Right renal pelvis (tissue), 4 donors: ENCODE data around the gene S100A8. TPM values are rescaled to one million over a fixed set of nuclear protein-coding genes. Genes with fewer than 3 reads are reported as not detected.
"Not testable (repeated sequence)": the region's sequence is repeated elsewhere in the genome, so short reads cannot be mapped to it uniquely, and the experiment has no call there.

Experiments
- DNase-seq, 4 donors: peaks; one replicate each; pipeline ENCODE4 v3.0.0-alpha.2; 2013; ENCODE audit warnings: low read depth in 4 of 4, low spot score in 3 of 4, missing footprints in 1 of 4
- polyA plus RNA-seq, 4 donors: library from polyadenylated mRNA; unstranded; fragments of 120-200 nt; gene quantifications; one replicate each; pipeline ENCODE4 v1.2.1, GENCODE V29; 2013; ENCODE audit not compliant: insufficient read length in 4 of 4

S100A8 gene
- polyA plus RNA-seq, 4 donors: 4.5 to 15.2 (median 10.9) TPM

DNA sequence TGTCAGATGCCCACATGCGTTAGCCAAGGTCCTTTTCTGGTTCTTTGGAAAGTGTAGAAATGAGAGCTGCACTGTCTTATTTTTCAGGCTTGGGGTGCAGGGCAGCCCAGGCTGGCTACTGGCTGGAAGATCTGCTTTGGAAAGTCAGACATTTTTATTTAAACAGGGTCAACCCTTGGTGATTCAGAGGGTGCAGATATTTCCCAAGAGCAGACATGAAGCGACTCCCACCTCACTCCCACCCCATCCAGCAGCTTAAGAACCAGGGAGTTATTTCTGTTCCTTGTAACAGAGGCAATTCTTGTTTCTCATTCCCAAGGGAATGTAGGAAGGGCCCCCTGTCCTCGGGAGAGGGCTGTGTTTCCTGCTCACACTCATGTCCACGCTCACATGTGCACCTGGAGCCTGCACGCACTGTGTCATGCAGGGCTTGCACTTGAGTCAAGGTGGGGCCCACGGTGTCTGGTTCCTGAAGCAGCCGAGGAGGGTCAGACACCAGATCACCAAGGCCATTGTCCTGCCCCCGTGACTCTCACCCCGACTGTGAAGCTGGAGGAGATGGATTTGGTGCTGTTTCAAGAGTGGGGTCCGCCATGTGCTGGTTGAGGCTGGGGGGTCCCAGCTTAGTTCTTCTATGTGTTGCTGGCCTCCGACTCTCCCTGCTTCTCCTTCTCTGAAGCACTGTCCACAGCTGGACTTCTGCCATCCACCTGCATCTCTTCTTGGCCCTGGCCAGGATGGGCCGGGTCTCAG lies 26.4 kb upstream of the S100A8 start:
- DNase-seq: no peak

DNA sequence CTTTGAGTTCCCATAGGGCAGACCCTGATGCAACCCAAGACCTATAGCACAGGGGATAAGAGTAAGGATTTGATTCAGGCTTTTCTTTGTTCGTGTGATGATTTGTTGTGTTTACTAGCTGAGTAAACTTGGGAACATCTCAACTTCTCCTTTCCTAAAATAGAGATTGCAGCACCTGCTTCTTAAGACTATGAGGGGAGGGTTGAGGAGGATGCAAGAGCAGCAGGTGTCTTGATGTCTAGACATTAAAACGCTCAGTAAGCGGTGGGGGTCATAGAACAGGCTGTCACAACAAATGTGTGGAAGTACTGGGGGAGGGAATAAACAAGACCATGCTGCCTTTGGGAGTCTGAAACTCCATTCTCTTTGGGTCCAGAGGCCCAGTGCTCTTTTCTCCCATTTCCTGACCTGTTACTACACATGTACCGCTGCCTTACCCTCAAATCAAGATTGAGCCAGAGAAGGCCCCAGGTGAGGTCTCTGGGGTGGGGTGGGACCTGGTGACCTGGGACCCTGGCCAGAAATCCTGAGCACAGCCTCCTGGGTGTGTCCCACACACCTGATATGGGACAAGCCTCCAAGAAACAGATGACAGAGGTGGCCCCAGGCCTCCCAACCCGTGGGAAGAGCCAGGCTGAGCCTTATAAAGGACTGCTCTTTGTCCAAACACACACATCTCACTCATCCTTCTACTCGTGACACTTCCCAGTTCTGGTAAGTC lies 25.1 kb upstream of the S100A8 start, which contains the start of gene S100A7A:
Gene S100A7A (plus strand): TSS at position 671 of the 721 bp plus-strand sequence. CDS start 1,563 bp downstream, outside the sequence.
- no peak for DNase-seq

DNA sequence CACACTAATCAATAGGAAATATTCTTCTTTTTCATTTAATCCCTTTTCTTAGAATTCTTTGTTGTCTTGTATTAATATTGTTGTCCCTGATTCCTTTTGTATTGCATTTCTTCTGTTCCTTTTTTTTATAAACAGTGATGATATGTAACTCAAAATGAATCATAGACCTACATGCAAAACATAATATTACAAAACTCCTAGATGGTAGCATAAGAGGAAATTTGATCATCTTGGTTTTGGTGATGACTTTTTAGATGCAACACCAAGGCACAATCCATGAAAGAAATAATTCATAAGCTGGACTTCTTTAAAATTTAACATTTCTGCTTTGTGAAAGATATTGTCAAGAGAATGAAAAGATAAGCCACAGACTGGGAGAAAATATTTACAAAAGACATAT lies 23.1 kb upstream of the S100A8 start:
- DNase-seq: not testable (repeated sequence)

DNA sequence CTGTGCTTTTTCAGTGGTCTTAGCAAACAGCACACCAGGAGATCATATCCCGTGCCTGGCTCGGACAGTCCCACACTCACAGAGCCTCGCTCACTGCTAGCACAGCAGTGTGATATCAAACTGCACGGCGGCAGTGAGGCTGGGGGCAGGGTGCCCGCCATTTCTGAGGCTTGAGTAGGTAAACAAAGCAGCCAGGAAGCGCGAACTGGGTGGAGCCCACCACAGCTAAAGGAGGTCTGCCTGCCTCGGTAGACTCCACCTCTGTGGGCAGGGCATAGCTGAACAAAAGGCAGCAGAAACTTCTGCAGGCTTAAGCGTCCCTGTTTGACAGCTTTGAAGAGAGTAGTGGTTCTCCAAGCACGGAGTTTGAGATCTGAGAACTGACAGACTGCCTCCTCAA lies 16.4 kb upstream of the S100A8 start:
- DNase-seq: not testable (repeated sequence)

DNA sequence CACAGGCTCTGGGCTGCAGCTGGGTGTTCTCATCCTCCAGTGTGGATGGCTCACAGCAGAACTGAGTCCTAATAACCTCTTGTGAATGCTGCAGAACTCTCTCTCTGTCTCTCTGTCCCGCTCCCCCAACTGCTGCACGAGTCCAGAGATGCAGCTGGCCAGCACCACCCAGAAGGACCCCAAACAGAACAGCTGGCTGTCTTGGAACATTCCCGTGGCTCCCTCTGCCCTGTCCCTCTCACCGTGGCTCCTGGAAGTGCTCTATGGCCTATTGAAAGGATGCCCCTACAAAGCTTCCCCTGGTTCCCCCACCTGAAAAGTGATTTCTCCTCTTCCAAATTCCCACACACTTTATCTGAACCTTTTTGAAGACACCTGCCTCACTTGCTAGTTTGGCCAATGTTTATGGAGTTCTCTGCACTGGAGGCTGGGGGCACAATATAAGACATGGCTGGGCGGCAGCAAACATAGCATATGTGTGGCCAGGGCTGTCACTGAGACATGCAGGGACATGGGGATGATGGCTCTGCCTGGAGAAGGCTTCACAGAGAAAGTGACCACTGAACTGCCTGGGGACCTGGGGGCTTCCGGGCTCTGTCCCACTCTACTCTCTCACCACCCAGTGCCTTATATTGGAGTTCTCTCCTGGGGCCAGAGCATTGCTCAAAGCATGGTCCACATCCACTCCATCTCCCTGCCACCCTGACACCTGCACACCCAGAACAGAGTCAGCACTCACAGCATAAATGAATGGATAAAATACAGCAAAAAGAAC lies 15.1 kb upstream of the S100A8 start:
- DNase-seq: not testable (repeated sequence)

DNA sequence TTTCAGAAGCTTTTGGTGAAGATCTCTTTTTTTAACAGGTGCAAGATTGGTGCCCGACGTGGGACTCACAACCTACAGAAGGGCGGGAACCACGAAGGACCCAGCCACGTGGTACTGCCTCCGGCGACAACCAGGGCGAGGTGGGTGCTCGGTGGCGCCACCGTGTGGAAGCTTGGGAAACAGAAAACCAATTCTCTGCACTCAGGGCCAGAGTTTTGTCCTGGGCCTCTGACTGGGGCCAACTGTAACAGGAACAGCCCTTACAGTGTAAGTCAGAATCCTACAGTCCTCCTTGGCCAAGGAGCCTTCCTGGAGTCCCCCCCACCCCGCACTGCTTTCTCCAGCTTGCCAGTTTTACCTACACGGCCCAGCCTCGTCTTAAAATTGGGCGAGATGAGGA lies 13.9 kb upstream of the S100A8 start:
- no peak for DNase-seq

DNA sequence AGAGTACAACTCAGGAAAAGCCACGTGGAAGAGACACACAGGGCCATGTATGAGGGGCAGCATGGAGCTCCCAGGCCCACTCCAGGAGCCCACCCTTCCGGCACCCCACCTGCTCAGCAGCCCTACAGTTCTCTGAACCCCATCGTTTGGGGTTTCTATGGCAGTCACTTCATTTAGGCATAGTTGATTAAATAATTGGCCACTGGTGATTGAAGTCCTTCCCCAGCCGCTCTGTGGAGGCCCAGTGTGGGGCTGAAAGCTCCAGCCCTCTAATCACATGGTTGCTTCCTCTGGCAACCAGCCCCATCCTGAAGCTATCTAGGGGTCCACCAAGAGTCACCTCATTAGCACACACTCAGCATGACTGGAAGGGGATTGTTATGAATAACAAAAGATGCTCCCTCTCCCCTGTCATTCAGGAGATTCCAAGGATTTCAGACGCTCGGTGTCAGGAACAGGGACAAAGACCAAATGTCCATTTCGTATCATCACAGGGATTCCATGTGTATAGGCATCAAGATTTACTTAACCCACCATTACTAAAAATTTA lies 13.3 kb upstream of the S100A8 start:
- no peak for DNase-seq

DNA sequence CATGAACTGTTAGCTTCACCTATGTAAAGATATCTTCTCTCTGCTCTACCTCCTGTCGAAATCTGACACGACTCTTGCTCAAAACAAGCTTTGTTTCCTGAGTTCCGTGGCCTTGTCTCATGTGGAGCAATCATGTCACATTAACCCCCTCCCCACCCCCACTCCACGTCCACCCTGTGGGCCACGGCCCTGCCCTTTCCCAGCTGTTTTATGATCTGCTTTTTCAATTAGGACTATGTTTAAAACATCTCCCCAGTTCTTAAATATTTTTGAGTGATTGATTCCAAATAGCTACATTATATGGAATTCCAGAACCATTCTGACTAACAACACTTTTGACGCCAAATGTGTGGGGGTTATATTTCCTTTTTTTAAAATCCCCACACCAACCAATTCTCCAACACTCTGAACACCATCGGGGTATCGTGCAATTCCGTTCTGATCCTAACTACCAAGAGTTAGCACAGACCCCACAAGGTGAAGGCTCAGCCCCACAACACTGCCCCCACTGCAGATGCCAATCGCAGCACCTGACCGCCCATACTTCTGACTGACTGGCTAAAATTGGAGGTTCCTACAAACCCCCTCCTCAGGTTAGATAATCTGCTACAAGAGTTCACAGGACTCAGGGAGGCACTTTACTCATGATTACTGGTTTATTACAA lies 12.7 kb upstream of the S100A8 start:
- DNase-seq: no peak

DNA sequence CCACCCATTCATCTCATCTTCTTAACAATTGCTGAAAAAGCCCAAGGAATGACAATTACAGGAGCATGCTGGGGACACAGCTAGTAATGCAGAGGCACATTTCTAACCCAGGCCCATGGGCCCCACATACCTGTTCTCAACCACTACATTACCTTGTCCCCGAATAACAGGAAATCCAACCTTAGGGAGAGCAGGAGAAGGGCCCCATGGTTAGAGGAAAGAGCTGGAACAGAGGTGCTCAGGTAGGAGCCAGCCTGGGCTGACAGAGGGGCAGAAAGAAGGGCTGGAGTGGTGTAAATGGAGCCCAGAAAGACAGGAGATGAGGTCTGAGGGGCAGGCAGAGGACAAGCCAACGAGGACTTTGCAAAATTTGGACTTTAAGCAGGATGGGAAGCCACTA lies 11.4 kb upstream of the S100A8 start:
- DNase-seq: no peak

DNA sequence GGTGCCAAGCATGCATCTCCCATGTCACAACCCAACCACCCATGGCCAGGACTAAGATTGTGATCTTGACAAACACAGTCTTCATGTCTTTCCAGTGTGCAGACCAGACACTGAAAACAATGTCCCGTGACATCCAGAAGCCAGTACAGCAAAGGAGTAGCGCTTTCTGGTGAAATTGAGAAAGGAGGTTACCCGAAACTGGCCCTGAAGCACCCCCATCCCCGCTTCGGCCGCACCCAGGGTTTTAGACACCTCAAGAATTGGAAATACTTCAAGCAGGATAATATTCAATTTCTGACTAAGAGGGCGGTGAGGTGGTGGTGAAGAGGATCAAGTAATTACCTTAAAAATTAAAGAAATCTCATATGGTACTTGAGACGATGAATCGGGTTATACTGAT lies 10.6 kb upstream of the S100A8 start:
- no peak for DNase-seq

DNA sequence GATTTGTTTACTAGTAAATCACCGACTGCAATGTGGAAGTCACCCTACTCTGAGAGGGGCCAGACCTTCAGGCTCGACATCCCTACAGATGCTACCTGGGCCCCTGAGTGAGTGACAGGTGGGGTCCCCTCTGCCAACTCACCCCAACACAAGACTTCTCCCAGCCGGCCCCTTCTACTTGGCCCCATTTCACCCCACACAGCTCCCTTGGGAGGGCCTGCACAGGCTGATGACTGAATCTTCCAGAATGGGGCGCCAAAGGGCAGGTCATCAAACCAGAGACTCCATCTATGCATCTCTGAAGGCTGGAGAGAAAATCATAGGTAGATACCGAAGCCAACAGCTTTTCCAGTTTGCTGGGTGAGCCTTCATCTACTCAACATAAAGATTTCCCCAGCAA lies 9.4 kb upstream of the S100A8 start:
- DNase-seq: no peak

DNA sequence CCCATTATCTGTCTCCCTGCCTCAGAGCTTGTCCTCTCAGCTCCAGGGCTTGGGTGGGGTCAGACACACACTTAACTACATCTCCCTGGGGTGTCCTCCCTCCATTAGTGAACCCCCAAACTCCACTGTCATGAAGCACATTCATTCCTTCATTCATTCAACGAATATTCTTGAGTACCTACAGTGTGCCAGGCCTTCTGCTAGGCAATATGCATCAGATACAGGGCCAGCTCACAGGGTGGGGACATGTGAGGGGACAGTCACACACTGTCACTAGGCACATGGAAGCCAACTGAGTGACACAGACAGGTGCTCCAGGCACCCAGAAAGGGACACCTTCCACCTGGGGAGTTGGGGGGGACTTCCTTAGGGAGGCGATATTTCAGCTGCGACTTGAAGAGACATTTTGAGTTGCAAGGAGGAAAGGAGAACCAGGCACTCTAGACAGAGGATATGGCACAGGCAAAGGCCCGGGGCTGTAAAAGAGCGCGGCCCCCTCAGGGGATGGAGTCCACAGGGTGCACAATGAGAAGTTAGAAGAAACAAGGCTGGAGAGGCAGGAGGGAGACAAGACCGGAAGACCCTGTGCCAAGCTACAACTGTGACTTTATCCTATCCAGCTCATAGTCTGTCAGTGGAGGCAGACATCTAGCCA lies 8.7 kb upstream of the S100A8 start:
- DNase-seq: no peak

DNA sequence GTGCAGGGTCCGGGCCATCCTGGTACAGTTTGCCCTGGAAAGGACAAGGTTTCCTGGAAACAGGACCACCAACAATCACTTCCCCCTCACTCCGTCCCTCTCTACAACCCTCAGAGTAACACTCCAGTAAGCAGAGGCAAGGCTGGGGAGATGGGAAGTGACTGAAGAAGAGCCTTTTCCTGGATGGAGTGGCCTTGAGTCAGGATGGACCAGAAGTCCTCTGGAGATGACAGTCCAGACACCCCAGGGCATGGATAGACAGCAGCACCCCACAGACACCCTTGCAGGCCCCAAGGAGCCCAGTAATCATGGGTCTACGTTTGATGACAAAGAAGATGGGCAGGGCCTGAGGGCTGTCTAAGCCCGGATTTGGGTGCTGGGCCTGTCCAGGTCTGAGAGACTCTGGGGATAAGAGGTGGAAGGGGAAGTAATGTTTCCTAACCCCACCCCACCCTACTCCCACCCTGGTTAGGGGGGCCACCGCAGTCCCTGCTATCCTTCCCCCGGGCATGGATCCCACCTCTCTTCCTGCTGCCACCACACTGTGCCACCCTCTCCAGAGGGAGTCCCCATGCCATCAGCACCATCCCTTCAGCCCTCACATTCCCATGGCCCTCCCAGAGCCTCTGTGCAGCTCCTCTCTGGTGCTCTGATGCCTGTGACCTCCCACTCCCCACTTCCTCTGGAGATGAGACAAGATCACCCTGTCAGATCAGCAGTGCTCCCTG lies 7.2 kb upstream of the S100A8 start:
- DNase-seq: no peak

DNA sequence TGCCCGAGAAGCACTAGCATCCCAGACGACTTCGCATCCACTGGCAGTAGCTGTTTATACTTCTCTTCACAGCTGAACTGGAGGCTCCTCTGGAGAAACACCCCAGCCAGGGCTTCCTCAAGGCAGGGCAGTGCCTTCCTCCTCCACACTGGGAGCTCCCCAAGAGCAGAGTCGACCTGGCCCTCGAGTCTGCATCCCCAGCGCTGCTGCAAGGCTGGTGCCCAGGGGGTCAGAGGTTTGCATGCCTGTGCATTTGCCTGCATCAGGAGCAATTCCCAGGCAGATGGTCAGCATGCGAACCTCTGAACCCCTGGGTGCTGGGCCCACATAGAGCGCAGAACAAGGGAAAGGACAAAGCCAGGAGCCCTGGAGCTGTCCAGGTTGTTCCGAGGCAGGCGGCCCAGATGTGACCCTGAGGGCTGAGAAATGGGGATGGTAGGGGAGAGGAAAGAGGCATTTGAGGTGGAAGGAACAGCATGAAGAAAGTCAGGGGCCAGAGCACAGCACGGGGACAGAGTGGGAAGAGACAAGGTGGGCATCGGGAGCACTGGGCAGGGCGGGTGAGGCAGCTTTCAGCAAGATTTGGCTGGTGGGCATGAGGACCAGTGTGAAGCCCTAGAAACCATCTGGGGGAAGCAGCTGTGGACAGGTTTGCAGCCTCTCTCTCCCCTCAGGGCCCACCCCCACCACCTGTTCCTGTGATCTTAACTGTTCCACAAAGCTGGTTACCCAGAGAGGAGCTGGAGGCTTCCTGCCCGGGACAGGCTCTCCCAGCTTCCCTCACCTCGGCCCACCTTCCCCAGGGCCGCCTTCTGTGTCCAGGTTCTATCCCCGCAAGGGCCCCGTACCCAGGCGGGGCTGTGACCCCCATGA lies 6.4 kb upstream of the S100A8 start:
- no peak for DNase-seq

DNA sequence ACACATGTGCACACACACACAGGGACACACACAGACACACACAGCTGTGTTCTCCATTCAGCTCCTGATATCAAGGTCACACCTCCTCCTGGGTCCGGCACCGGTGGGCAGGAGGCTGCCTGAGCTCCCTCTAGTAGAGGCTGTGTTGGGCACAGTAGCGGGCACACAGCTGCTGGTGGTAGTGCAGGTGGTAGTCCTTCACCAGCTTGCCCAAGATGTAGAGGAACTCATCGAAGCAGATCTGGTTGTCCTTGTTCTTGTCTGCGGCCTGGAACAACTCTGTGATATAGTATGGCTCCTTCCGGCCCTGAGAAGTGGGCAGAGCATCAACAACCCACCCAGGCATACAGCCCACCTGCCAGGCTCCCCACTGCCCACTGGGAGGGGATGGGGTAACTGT lies 5.6 kb upstream of the S100A8 start:
- no peak for DNase-seq

DNA sequence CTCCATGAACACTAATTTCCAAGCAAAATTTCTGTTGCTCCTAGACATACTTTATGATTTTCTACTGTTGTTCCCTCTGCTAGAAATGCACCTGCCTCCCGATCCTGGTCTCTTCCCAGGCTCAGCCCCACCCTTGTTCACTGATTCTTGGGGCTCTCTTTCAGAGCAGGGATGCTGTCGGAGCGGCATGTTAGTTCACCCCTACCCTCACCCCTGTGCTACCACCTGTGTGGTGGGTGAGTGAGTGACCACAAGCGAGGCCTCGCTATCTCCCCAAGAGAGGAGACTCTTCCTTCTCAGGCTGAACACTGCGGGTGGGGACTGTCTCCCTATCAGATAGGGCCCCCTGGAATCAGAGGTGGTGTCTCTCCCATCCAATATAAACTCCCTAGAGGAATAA lies 4.9 kb upstream of the S100A8 start:
- DNase-seq: no peak

DNA sequence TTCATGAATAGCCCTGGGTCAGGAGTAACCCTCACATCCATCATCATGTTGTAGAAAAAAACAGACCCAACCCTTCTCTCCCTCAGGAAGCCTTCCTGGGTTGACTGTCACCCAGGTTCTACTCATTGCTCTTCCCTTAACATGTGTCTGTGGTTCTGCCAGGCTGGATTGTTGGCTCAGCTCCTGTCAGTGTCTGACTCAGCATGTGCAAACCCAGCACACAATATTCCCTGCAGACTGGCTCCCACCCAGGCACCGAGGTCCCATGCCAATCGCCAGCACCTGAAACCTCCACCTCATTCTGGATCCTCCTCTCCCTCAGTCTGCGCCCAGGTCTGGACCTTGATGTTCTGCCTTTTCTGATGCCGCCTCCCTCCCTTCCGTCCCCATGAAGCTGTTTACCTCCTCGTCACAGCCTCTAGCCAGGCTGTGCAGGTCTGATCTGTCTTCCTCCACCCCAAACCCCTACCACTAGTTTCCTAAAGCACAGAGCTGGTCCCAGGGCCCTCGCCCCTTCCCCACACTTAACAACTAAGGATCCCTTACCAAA lies 4.3 kb upstream of the S100A8 start:
- no peak for DNase-seq

DNA sequence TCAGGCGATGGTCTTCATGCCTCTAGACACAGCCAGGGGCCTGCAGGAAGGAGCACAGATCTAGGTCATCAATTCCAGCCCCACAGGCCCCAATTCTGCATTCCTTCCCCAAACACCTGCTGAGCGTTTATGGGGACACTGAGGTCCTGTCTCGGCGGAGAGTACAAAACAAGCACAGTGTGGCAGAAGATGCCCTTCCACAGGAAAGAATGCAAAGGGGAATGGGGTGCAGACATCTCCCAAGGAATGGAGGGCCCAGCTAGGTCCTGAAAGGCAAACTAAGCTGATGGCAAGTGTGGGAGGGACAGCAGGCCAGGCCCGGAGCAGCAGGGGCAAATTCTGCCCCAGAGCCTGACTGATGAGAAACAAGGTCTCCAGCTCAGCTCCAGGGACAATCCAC lies 3.5 kb upstream of the S100A8 start:
- DNase-seq: no peak
